ENCODE data around the gene TAOK1. TPM values are rescaled to one million over a fixed set of nuclear protein-coding genes. Genes with fewer than 3 reads are reported as not detected.

TAOK1 gene
- total and polyA plus RNA-seq, 9 of the 15 experiments (the other 6 are each of a cell fraction or from before 2014, with no cell fraction given): 3.2 to 33.1 (median 16.5) TPM

DNA sequence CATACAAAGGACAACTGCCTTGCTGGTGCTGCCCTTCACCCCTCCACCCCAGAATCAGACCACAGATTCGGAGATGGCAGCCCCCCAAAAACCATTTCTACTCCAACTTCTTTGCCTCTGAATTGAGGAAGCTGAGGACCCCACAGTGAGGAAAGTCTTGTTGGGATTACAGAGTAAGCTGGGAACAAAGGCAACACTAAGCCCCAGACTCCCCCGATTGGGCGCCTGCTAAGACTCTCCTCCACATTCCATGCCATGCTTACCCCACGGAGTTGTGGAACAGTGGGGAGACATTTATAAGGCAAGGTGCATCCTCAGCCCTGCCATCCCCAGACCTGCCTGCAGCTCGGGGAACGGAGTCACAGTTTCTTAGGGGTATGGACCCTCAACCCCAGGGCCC, 197.4 kb downstream of the TAOK1 start:
- ATAC-seq (no peak), FAIRE-seq (no peak), DNase-seq (ENCODE audit: extremely low read depth in 1 of 4, low spot score in 3 of 4) (no peak)
- Histone ChIP-seq H3K9ac (ENCODE audit: insufficient read depth in 1 of 2, low read depth in 2 of 2, low read length in 2 of 2) (no peak overlapping the region; a peak in 1 of 4 replicates), H3K36me3 (ENCODE audit: control insufficient read depth, insufficient read depth, low read length) (peaks cover 3% of the 10 kb centered on the region; the same call in 1 of the 3 replicates), H3K27me3 (ENCODE audit: control insufficient read depth in 2 of 2, insufficient read depth in 2 of 2, low read length in 2 of 2) (no peaks in the 10 kb centered on the region), H3K4me2 (ENCODE audit: insufficient read depth, low read length) (no peak overlapping the region), H3K27ac (ENCODE audit: extremely low read depth, low read depth, low read length) (no peak overlapping the region), H4K20me1 (replicated peaks; ENCODE audit: control insufficient read depth, insufficient read depth, low read length) (no peaks in the 10 kb centered on the region; the same call in 1 of the 2 replicates), H3K4me3 (no peak overlapping the region), H3K9me3 (replicated peaks; ENCODE audit: control insufficient read depth, insufficient read depth, low read depth, low read length) (no peaks in the 10 kb centered on the region), H3K9me1 (ENCODE audit: control insufficient read depth, insufficient read depth, low read length) (peaks cover 2% of the 10 kb centered on the region), H2AFZ (ENCODE audit: low read depth, low read length) (no peak overlapping the region), H3K4me1 (replicated peaks in 1 of 2; ENCODE audit: control insufficient read depth in 2 of 2, insufficient read depth in 2 of 2, low read length in 2 of 2) (peaks cover 38 to 70% of the 10 kb centered on the region in 2 experiments), H3K79me2 (ENCODE audit: control insufficient read depth, insufficient read depth, low read length) (peaks cover 24% of the 10 kb centered on the region)
- ChIA-PET POLR2A (interaction anchor here (0.8 to 3.8 kb wide), 3 partner anchors 11 to 28 kb away, joined by 3 to 25 read pairs (median 5); no protein-coding TSS in a partner anchor), CTCF (ENCODE audit: low intra/inter-chr PET ratio) (no interaction called here)
- no TSS peak for BruUV-seq (replicated peaks)
- TF ChIP-seq MCM5 (IDR thresholded peaks at IDR 0.05; ENCODE audit: low read depth) (no peak), LARP7 (IDR thresholded peaks at IDR 0.05) (no peak), ZNF431 (CRISPR knock-in tag; IDR thresholded peaks at IDR 0.05) (no peak)
- WGBS (ENCODE audit: insufficient coverage, low coverage, missing lambda C conversion rate): 85% methylated on average over 6 of the region's 6 CpGs
- in situ Hi-C loops (cut with MboI): no loop called here
- intact Hi-C loops (cut with micrococcal nuclease): no loop called here

DNA sequence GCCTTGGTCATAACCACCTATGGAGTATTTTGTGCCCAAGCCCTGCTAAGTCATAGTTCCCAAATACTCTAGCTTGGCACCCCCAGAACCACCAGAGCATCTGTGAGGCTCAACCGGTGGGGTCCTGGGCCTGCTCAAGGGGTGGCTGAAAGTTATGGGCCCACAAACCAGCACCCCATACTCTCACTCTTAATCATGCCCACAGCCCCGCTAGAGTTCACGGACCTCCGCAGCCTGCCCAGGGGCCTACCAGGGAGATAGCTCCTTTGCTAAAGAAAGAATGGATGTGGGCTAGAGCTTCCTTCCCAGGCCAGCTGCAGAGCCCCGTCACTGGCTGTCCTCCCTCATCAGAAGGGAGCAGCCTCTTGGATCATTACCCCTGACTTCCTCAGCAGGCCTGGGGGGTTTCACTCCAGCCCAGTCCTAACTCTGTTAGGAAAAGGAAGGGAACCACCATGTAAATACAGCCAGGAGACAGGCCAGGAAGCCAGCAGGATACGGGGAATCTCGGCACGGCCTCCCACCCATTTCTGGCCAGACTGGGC, 197.9 kb downstream of the TAOK1 start:
- no TSS peak for BruUV-seq (replicated peaks)
- H3K9ac ChIP-seq (ENCODE audit: insufficient read depth in 1 of 2, low read depth in 2 of 2, low read length in 2 of 2): peak overlapping the region; percentile 45 to 92
- peak overlapping the region; percentile 86 for H3K4me2 ChIP-seq (ENCODE audit: insufficient read depth, low read length)
- no peaks in the 10 kb centered on the region for H3K36me3 ChIP-seq (ENCODE audit: control insufficient read depth, insufficient read depth, low read length)
- H4K20me1 ChIP-seq (replicated peaks; ENCODE audit: control insufficient read depth, insufficient read depth, low read length): no peaks in the 10 kb centered on the region; the same call in 1 of the 2 replicates
- in situ Hi-C loops (cut with MboI) (no loop called here), intact Hi-C loops (cut with micrococcal nuclease) (no loop called here)
- ChIA-PET POLR2A (interaction anchor here (0.8 to 3.8 kb wide), 4 partner anchors 11 to 52 kb away, joined by 3 to 25 read pairs (median 4); no protein-coding TSS in a partner anchor), CTCF (ENCODE audit: low intra/inter-chr PET ratio) (no interaction called here)
- no peak for DNase-seq (ENCODE audit: extremely low read depth in 1 of 4, low spot score in 3 of 4)
- 66% methylated on average over 8 of the region's 8 CpGs for WGBS (ENCODE audit: insufficient coverage, low coverage, missing lambda C conversion rate)
- FAIRE-seq: no peak
- peak overlapping the region; percentile 7; the same call in 1 of the 2 replicates for H2AFZ ChIP-seq (ENCODE audit: low read depth, low read length)
- H3K9me1 ChIP-seq (ENCODE audit: control insufficient read depth, insufficient read depth, low read length): peaks cover 2% of the 10 kb centered on the region
- no peaks in the 10 kb centered on the region for H3K9me3 ChIP-seq (replicated peaks; ENCODE audit: control insufficient read depth, insufficient read depth, low read depth, low read length)
- no peak for ATAC-seq
- H3K27me3 ChIP-seq (ENCODE audit: control insufficient read depth in 2 of 2, insufficient read depth in 2 of 2, low read length in 2 of 2): no peaks in the 10 kb centered on the region
- H3K4me3 ChIP-seq: peak overlapping the region; percentile 56
- no peak overlapping the region for H3K27ac ChIP-seq (ENCODE audit: extremely low read depth, low read depth, low read length)
- peaks cover 40 to 72% of the 10 kb centered on the region in 2 experiments for H3K4me1 ChIP-seq (replicated peaks in 1 of 2; ENCODE audit: control insufficient read depth in 2 of 2, insufficient read depth in 2 of 2, low read length in 2 of 2)
- H3K79me2 ChIP-seq (ENCODE audit: control insufficient read depth, insufficient read depth, low read length): peaks cover 24% of the 10 kb centered on the region
- TF ChIP-seq, protein P1, sequence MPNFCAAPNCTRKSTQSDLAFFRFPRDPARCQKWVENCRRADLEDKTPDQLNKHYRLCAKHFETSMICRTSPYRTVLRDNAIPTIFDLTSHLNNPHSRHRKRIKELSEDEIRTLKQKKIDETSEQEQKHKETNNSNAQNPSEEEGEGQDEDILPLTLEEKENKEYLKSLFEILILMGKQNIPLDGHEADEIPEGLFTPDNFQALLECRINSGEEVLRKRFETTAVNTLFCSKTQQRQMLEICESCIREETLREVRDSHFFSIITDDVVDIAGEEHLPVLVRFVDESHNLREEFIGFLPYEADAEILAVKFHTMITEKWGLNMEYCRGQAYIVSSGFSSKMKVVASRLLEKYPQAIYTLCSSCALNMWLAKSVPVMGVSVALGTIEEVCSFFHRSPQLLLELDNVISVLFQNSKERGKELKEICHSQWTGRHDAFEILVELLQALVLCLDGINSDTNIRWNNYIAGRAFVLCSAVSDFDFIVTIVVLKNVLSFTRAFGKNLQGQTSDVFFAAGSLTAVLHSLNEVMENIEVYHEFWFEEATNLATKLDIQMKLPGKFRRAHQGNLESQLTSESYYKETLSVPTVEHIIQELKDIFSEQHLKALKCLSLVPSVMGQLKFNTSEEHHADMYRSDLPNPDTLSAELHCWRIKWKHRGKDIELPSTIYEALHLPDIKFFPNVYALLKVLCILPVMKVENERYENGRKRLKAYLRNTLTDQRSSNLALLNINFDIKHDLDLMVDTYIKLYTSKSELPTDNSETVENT (CRISPR knock-in tag; IDR thresholded peaks at IDR 0.05): no peak
- TF ChIP-seq BRF1 (IDR thresholded peaks at IDR 0.05; ENCODE audit: borderline replicate concordance, extremely low read depth, insufficient read length): no peak
- no peak for TF ChIP-seq BRD4 (IDR thresholded peaks at IDR 0.05)
- no peak for TF ChIP-seq TAF15 (IDR thresholded peaks at IDR 0.05; ENCODE audit: low read depth, low read length)
- TF ChIP-seq PRPF4 (IDR thresholded peaks at IDR 0.05; ENCODE audit: insufficient read depth, low read depth, low read length, poor library complexity, severe bottlenecking): no peak
- no peak for TF ChIP-seq HDAC8 (tag; IDR thresholded peaks at IDR 0.05)
- TF ChIP-seq CC2D1A (IDR thresholded peaks at IDR 0.05): no peak
- TF ChIP-seq PHTF2 (CRISPR knock-in tag; IDR thresholded peaks at IDR 0.05): no peak
- no peak for TF ChIP-seq POLR2AphosphoS5 (IDR thresholded peaks at IDR 0.05; ENCODE audit: control insufficient read depth, insufficient read depth, low read depth, low read length)
- TF ChIP-seq MED1 (CRISPR knock-in tag; IDR thresholded peaks at IDR 0.05; ENCODE audit: borderline replicate concordance): no peak

Measured in K562 (cell line).